HUES6 (cell line): ENCODE data around the gene BMP6.

Experiments used
- H3K27ac ChIP-seq: 2 replicates; pipeline ENCODE4 v1.7.0; 2013; ENCODE audit warnings: low read depth, mild to moderate bottlenecking, low read length, inconsistent platforms
- H3K27me3 ChIP-seq: 2 replicates; pipeline ENCODE4 v1.6.1; 2013; ENCODE audit warnings: low read length; ENCODE audit not compliant: control insufficient read depth, insufficient read depth
- H3K36me3 ChIP-seq: 2 replicates; pipeline ENCODE4 v1.6.1; 2013; ENCODE audit warnings: low read length; ENCODE audit not compliant: control insufficient read depth, insufficient read depth
- H3K4me1 ChIP-seq: 2 replicates; pipeline ENCODE4 v1.6.1; 2013; ENCODE audit warnings: low read length; ENCODE audit not compliant: control insufficient read depth, insufficient read depth
- H3K4me3 ChIP-seq: 2 replicates; pipeline ENCODE4 v1.5.1; 2013; ENCODE audit warnings: low read depth, low read length
- H3K9ac ChIP-seq: one replicate; pipeline ENCODE4 v1.6.1; 2013; ENCODE audit warnings: mild to moderate bottlenecking, low read length
- H3K9me3 ChIP-seq: 2 replicates; pipeline ENCODE4 v1.6.1; 2013; ENCODE audit warnings: low read depth, low read length; ENCODE audit not compliant: control insufficient read depth, insufficient read depth

The BMP6 gene

GRCh38 chr6:7773322-7773721, 47.4 kb downstream of the BMP6 start:
- H3K4me3 ChIP-seq = no peak overlapping the region
- no peaks in the 10 kb centered on the region for H3K9me3 ChIP-seq
- H3K27ac ChIP-seq = no peak overlapping the region
- no peaks in the 10 kb centered on the region for H3K36me3 ChIP-seq
- H3K4me1 ChIP-seq = peaks cover 22% of the 10 kb centered on the region
- H3K27me3 ChIP-seq = no peaks in the 10 kb centered on the region
- no peak overlapping the region for H3K9ac ChIP-seq

GRCh38 chr6:7773914-7774313, 48.0 kb downstream of the BMP6 start:
- H3K27me3 ChIP-seq = no peaks in the 10 kb centered on the region
- H3K4me3 ChIP-seq = no peak overlapping the region
- H3K27ac ChIP-seq = no peak overlapping the region
- no peaks in the 10 kb centered on the region for H3K36me3 ChIP-seq
- no peaks in the 10 kb centered on the region for H3K9me3 ChIP-seq
- no peak overlapping the region for H3K9ac ChIP-seq
- peaks cover 19% of the 10 kb centered on the region for H3K4me1 ChIP-seq

GRCh38 chr6:7776509-7776908, 50.6 kb downstream of the BMP6 start:
- no peaks in the 10 kb centered on the region for H3K4me1 ChIP-seq
- H3K9ac ChIP-seq = no peak overlapping the region
- no peak overlapping the region for H3K4me3 ChIP-seq
- no peak overlapping the region for H3K27ac ChIP-seq
- no peaks in the 10 kb centered on the region for H3K27me3 ChIP-seq
- H3K9me3 ChIP-seq = no peaks in the 10 kb centered on the region
- H3K36me3 ChIP-seq = no peaks in the 10 kb centered on the region

DNA sequence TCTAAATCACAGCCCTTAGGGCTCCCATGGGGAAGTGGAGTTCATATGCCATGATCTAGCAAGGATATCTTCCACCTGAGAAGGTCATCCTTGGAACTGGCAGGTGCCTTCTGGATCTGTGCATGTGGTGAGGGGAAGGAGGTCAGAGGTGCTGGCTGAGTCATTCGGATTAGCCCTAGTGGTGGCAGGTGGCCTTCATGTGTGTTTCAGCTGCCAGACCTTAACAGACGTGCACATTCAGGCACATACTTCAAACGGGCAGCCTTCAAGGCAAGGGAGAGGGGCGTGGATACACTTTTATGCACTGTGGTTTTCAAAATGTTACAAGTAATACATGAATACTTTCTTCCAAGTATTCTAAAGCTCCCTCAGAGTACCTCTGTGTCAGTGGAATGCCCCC, 51.2 kb downstream of the BMP6 start:
- no peak overlapping the region for H3K27ac ChIP-seq
- no peaks in the 10 kb centered on the region for H3K36me3 ChIP-seq
- H3K4me1 ChIP-seq = no peaks in the 10 kb centered on the region
- no peaks in the 10 kb centered on the region for H3K27me3 ChIP-seq
- no peak overlapping the region for H3K9ac ChIP-seq
- no peak overlapping the region for H3K4me3 ChIP-seq
- H3K9me3 ChIP-seq = no peaks in the 10 kb centered on the region

- H3K36me3 ChIP-seq = no peaks in the 10 kb centered on the region
- H3K9ac ChIP-seq = no peak overlapping the region
- no peak overlapping the region for H3K4me3 ChIP-seq
- H3K27ac ChIP-seq = no peak overlapping the region
- no peaks in the 10 kb centered on the region for H3K9me3 ChIP-seq
- H3K27me3 ChIP-seq = no peaks in the 10 kb centered on the region
- no peaks in the 10 kb centered on the region for H3K4me1 ChIP-seq
Observed at GRCh38 chr6:7781240-7781639, 55.3 kb downstream of the BMP6 start.

GRCh38 chr6:7784248-7784647, 58.3 kb downstream of the BMP6 start:
- H3K4me1 ChIP-seq = no peaks in the 10 kb centered on the region
- H3K27me3 ChIP-seq = no peaks in the 10 kb centered on the region
- no peak overlapping the region for H3K9ac ChIP-seq
- H3K9me3 ChIP-seq = no peaks in the 10 kb centered on the region
- no peak overlapping the region for H3K4me3 ChIP-seq
- H3K36me3 ChIP-seq = no peaks in the 10 kb centered on the region
- no peak overlapping the region for H3K27ac ChIP-seq

DNA sequence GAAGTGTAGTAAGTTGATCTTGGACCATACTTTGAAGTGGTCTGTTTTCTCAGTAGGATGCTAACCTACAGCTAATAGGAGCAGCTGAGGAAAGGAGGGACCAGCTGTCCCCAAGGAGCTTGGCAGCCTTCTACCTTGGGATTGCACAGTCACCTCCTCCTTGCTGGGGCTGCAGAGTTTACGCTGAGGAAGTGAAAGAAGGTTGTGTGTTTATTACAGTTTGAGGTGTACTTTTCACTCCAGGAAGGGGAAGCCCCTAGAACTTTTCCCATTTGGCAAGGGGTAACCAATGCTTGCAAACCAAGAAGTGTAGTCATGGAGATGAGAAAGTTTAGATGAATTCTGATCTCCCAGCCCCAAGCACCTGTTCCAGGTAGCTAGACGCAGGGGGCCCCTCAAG, 58.8 kb downstream of the BMP6 start:
- Histone ChIP-seq H3K9me3 (no peaks in the 10 kb centered on the region), H3K9ac (no peak overlapping the region), H3K4me3 (no peak overlapping the region), H3K27me3 (no peaks in the 10 kb centered on the region), H3K27ac (no peak overlapping the region), H3K36me3 (no peaks in the 10 kb centered on the region), H3K4me1 (no peaks in the 10 kb centered on the region)

- no peaks in the 10 kb centered on the region for H3K36me3 ChIP-seq
- no peak overlapping the region for H3K9ac ChIP-seq
- no peaks in the 10 kb centered on the region for H3K27me3 ChIP-seq
- H3K9me3 ChIP-seq = no peaks in the 10 kb centered on the region
- no peak overlapping the region for H3K27ac ChIP-seq
- H3K4me1 ChIP-seq = no peaks in the 10 kb centered on the region
- H3K4me3 ChIP-seq = no peak overlapping the region
Observed at GRCh38 chr6:7785243-7786035, 59.5 kb downstream of the BMP6 start.

DNA sequence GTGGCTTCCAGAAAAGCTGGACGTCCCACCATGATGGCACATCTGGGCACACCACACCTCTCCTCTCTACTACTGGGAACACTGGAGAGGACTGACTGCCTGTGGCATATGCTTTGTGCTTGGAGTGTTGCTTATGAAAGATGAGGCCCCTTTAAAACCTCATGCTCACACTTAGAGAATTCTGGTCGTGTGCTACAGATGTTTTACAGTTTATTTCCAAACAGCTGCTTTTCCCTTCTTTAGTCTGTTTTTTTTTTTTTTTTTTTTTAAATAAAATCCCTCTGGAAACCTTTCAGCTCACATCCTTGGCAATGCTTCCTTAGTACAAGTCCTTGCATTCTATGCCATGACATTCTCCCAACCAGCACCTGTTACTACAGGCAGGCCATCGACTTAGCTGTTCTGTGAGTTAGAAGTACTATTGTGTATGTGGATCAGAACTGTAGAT, 60.3 kb downstream of the BMP6 start:
- no peak overlapping the region for H3K4me3 ChIP-seq
- H3K9ac ChIP-seq = no peak overlapping the region
- no peaks in the 10 kb centered on the region for H3K9me3 ChIP-seq
- no peaks in the 10 kb centered on the region for H3K4me1 ChIP-seq
- H3K27ac ChIP-seq = no peak overlapping the region
- no peaks in the 10 kb centered on the region for H3K27me3 ChIP-seq
- no peaks in the 10 kb centered on the region for H3K36me3 ChIP-seq

GRCh38 chr6:7787137-7787608, 61.3 kb downstream of the BMP6 start:
- Histone ChIP-seq H3K4me1 (no peaks in the 10 kb centered on the region), H3K9ac (no peak overlapping the region), H3K9me3 (no peaks in the 10 kb centered on the region), H3K27ac (no peak overlapping the region), H3K27me3 (no peaks in the 10 kb centered on the region; the same call in 1 of the 2 replicates), H3K36me3 (no peaks in the 10 kb centered on the region), H3K4me3 (no peak overlapping the region)

DNA sequence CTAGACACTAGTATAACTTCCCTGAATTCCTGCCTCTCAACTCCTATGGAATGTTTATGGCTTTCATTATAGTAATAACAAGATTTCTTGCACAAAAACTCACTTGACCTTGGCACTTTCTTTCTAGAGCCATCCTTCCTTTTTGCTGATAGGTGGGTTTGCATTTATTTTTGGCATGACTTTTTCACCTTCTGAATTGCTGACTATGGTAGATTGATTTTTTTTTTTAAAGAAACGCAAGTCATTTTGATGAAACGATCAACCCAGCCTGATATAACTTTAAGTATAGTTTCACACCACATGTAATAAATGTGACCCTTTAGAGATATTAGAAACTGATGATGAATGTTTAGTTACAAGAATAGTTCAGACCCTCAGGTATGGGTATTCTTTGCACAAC, 61.8 kb downstream of the BMP6 start:
- no peaks in the 10 kb centered on the region for H3K9me3 ChIP-seq
- no peaks in the 10 kb centered on the region; the same call in 1 of the 2 replicates for H3K27me3 ChIP-seq
- H3K36me3 ChIP-seq = no peaks in the 10 kb centered on the region
- H3K9ac ChIP-seq = no peak overlapping the region
- H3K4me3 ChIP-seq = no peak overlapping the region
- H3K27ac ChIP-seq = no peak overlapping the region
- H3K4me1 ChIP-seq = no peaks in the 10 kb centered on the region
